WTC11 (cell line): ENCODE data around the gene ZNF668.

ENCODE experiments used
- ATF1 ChIP-seq: sonication (generic); formaldehyde crosslinking; IDR thresholded peaks from 2 replicates; pipeline ENCODE4 v1.8.1; 2023; ENCODE audit warnings: mild to moderate bottlenecking, moderate library complexity, missing genetic modification reagents
- ATF3 ChIP-seq: sonication (generic); formaldehyde crosslinking; conservative IDR thresholded peaks from 2 replicates; pipeline ENCODE4 v1.8.1; 2022; ENCODE audit warnings: mild to moderate bottlenecking, missing genetic modification reagents
- CTCF ChIP-seq: fragments of 200-600 bp; IDR thresholded peaks from 2 replicates; pipeline ENCODE4 v1.8.0; 2022; ENCODE audit warnings: antibody characterized with exemption
- FOXJ3 ChIP-seq: sonication (generic); formaldehyde crosslinking; IDR thresholded peaks from 2 replicates; pipeline ENCODE4 v1.9.0; 2021; ENCODE audit warnings: missing genetic modification reagents, mild to moderate bottlenecking, borderline replicate concordance
- JUN ChIP-seq: sonication (generic); formaldehyde crosslinking; IDR thresholded peaks from 2 replicates; pipeline ENCODE4 v1.8.0; 2023; ENCODE audit warnings: mild to moderate bottlenecking, missing genetic modification reagents
- KAT7 ChIP-seq: sonication (generic); formaldehyde crosslinking; IDR thresholded peaks from 2 replicates; pipeline ENCODE4 v1.8.1; 2023; ENCODE audit warnings: missing genetic modification reagents, mild to moderate bottlenecking, borderline replicate concordance
- NFE2L1 ChIP-seq: sonication (generic); formaldehyde crosslinking; IDR thresholded peaks from 2 replicates; pipeline ENCODE4 v1.8.1; 2023; ENCODE audit warnings: missing genetic modification reagents
- PRDM15 ChIP-seq: sonication (generic); formaldehyde crosslinking; IDR thresholded peaks from 2 replicates; pipeline ENCODE4 v1.8.0; 2022; ENCODE audit warnings: missing genetic modification reagents
- TEAD4 ChIP-seq: sonication (generic); formaldehyde crosslinking; IDR thresholded peaks from 2 replicates; pipeline ENCODE4 v1.8.0; 2022; ENCODE audit warnings: mild to moderate bottlenecking, missing genetic modification reagents
- USF1 ChIP-seq: sonication (generic); formaldehyde crosslinking; IDR thresholded peaks from 2 replicates; pipeline ENCODE4 v1.8.0; 2022; ENCODE audit warnings: mild to moderate bottlenecking, missing genetic modification reagents
- ZNF138 ChIP-seq: sonication (generic); formaldehyde crosslinking; conservative IDR thresholded peaks from 2 replicates; pipeline ENCODE4 v1.8.1; 2022; ENCODE audit warnings: mild to moderate bottlenecking, moderate library complexity, missing genetic modification reagents

- no peak for TF ChIP-seq CTCF
- TF ChIP-seq USF1, result no peak
- no peak for TF ChIP-seq NFE2L1
- TF ChIP-seq ZNF138 (CRISPR knock-in tag), result no peak
- no peak for TF ChIP-seq ATF3 (CRISPR knock-in tag)
- TF ChIP-seq KAT7 (CRISPR knock-in tag), result no peak
- no peak for TF ChIP-seq FOXJ3 (CRISPR knock-in tag)
- TF ChIP-seq ATF1 (CRISPR knock-in tag), result no peak
- TF ChIP-seq TEAD4, result no peak
- TF ChIP-seq JUN, result no peak
- TF ChIP-seq PRDM15 (CRISPR knock-in tag), result no peak
These were observed 759 bp upstream of the ZNF668 start for GRCh38 chr16:31074814-31075183.
